Liver (tissue), 3 donors: ENCODE measurements around the gene SLC2A5.

ENCODE experiments used
- ATF3 ChIP-seq: IDR thresholded peaks from 2 replicates; pipeline ENCODE4 v1.6.1; 2016; ENCODE audit warnings: antibody characterized with exemption
- CTCF ChIP-seq: fragments of 150-350 bp; IDR thresholded peaks from 2 replicates; pipeline ENCODE4 v1.5.1; 2017; ENCODE audit warnings: improper control_type of control experiment, low read depth, low read length; ENCODE audit not compliant: missing input control
- EGR1 ChIP-seq, 2 donors: IDR thresholded peaks; 2 replicates each; pipeline ENCODE4 v1.6.1; 2016 to 2018; ENCODE audit warnings: antibody characterized with exemption in 2 of 2, low read depth in 2 of 2
- FOXA1 ChIP-seq: IDR thresholded peaks from 2 replicates; pipeline ENCODE4 v1.6.1; 2016; ENCODE audit warnings: antibody characterized with exemption
- GABPA ChIP-seq, 2 donors: IDR thresholded peaks in 1 of 2; conservative IDR thresholded peaks in 1 of 2; 2 replicates each; pipeline ENCODE4 v1.6.1; 2016; ENCODE audit warnings: antibody characterized with exemption in 2 of 2, mild to moderate bottlenecking in 1 of 2, moderate library complexity in 1 of 2
- HNF4A ChIP-seq, 2 donors: conservative IDR thresholded peaks; 2 replicates each; pipeline ENCODE4 v1.6.1; 2016; ENCODE audit warnings: antibody characterized with exemption in 2 of 2, mild to moderate bottlenecking in 2 of 2
- JUND ChIP-seq, 2 donors: IDR thresholded peaks; 2 replicates each; pipeline ENCODE4 v1.6.1; 2016; ENCODE audit warnings: antibody characterized with exemption in 2 of 2
- MAX ChIP-seq: IDR thresholded peaks from 2 replicates; pipeline ENCODE4 v1.6.1; 2016; ENCODE audit warnings: antibody characterized with exemption
- RAD21 ChIP-seq, 2 donors: IDR thresholded peaks; 2 replicates each; pipeline ENCODE4 v1.6.1; 2016; ENCODE audit warnings: antibody characterized with exemption in 2 of 2, mild to moderate bottlenecking in 2 of 2
- REST ChIP-seq: IDR thresholded peaks from 2 replicates; pipeline ENCODE4 v1.6.1; 2016; ENCODE audit warnings: antibody characterized with exemption, mild to moderate bottlenecking
- ZBTB33 ChIP-seq: IDR thresholded peaks from 2 replicates; pipeline ENCODE4 v1.6.1; 2016; ENCODE audit warnings: antibody characterized with exemption
- donor health status: healthy.
- donor health status: healthy.

- no peak for TF ChIP-seq ZBTB33
- no peak for TF ChIP-seq CTCF
- TF ChIP-seq MAX, result no peak
- no peak for TF ChIP-seq GABPA (IDR thresholded peaks at IDR 0.05 in 1 of 2, conservative IDR thresholded peaks at IDR 0.05 in 1 of 2)
- no peak for TF ChIP-seq RAD21 (IDR thresholded peaks at IDR 0.05)
- TF ChIP-seq EGR1 (IDR thresholded peaks at IDR 0.05; ENCODE audit: low read depth in 2 of 2), result no peak
- TF ChIP-seq FOXA1, result no peak
- TF ChIP-seq JUND (IDR thresholded peaks at IDR 0.05), result no peak
- TF ChIP-seq REST, result no peak
- no peak for TF ChIP-seq ATF3
- no peak for TF ChIP-seq HNF4A (conservative IDR thresholded peaks at IDR 0.05)
Measured at GRCh38 chr1:9044236-9044635, 25.2 kb downstream of the SLC2A5 start.
